Measurements from ENCODE around the gene UBE3C. TPM values are rescaled to one million over a fixed set of nuclear protein-coding genes. Genes with fewer than 3 reads are reported as not detected.
"Not testable (repeated sequence)": the region's sequence is repeated elsewhere in the genome, so short reads cannot be mapped to it uniquely, and the experiment has no call there.

UBE3C gene
- total and polyA plus RNA-seq, 10 donors: 9.7 to 81.6 (median 59.1) TPM

DNA sequence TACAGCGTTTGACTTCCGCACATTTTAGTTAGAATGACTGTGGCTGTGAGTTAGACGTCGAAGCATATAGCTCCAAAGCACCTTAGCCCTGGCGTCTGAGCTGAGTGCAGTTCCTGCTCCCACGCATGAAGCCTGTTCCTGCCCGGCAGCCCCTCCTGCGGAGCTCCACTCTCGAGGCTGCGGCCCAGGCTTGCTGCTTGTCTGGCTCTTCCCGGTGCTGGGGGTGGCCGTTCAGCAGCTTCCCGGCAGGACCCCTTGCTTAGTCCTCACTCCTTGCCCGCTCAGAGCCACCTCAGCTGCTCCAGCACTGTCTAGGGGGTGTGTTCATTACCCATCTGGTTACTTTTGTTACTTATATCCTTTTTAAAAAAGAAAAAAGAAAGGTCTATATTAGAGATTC is 109.9 kb downstream of the UBE3C start:
- intact Hi-C loops (cut with DNase I; ENCODE audit: low total_unique reads): no loop called here
- no peak overlapping the region for H3K27ac ChIP-seq
- no peaks in the 10 kb centered on the region for H3K9me3 ChIP-seq
- H3K4me1 ChIP-seq: no peaks in the 10 kb centered on the region
- peak in 1 of 3 donors; percentile 52 for TF ChIP-seq POLR2AphosphoS5 (IDR thresholded peaks at IDR 0.05)
- TF ChIP-seq, protein P1, sequence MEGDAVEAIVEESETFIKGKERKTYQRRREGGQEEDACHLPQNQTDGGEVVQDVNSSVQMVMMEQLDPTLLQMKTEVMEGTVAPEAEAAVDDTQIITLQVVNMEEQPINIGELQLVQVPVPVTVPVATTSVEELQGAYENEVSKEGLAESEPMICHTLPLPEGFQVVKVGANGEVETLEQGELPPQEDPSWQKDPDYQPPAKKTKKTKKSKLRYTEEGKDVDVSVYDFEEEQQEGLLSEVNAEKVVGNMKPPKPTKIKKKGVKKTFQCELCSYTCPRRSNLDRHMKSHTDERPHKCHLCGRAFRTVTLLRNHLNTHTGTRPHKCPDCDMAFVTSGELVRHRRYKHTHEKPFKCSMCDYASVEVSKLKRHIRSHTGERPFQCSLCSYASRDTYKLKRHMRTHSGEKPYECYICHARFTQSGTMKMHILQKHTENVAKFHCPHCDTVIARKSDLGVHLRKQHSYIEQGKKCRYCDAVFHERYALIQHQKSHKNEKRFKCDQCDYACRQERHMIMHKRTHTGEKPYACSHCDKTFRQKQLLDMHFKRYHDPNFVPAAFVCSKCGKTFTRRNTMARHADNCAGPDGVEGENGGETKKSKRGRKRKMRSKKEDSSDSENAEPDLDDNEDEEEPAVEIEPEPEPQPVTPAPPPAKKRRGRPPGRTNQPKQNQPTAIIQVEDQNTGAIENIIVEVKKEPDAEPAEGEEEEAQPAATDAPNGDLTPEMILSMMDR (IDR thresholded peaks at IDR 0.05 in 8 of 11, conservative IDR thresholded peaks at IDR 0.05 in 3 of 11): no peak
- H3K27me3 ChIP-seq (replicated peaks in 1 of 7): no peaks in the 10 kb centered on the region
- H3K36me3 ChIP-seq: peaks cover 0 to 74% (median 24%) of the 10 kb centered on the region in 6 donors
- WGBS, 5 donors: 93 to 96% (median 96%) methylated on average over 14 of the region's 14 CpGs
- H3K4me3 ChIP-seq: no peak overlapping the region
- DNase-seq: no peak

DNA sequence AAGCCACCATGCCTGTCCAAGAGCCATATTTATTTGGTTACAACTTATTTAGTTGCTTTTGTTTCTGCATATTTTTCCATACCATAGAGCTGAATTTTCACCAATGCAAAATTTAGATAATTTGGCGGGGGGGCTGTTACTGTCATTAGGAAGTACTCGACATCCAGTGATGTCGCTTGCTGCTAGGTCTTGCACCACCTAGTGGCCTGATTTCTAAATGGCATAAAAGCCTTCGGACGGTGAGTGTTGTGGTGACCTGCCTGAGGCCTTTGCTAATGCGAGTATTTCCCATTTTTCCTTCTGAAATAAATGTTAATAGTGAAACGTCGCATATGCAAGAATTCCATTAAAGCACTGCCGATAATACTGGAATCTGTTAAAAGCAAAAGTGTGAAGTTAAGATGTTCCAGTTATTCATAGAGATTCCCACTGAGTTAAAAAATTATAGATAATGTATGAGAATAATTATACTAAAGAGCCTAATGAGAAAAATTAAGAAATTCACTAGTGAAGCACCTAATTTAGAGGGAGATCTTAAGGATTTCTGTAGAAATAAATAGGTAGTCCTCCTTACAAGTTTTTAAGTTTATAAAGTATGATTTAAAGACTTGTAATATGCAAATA is 112.0 kb downstream of the UBE3C start:
- intact Hi-C loops (cut with DNase I; ENCODE audit: low total_unique reads): no loop called here
- no peaks in the 10 kb centered on the region for H3K9me3 ChIP-seq
- peaks cover 0 to 84% (median 42%) of the 10 kb centered on the region in 6 donors for H3K36me3 ChIP-seq

DNA sequence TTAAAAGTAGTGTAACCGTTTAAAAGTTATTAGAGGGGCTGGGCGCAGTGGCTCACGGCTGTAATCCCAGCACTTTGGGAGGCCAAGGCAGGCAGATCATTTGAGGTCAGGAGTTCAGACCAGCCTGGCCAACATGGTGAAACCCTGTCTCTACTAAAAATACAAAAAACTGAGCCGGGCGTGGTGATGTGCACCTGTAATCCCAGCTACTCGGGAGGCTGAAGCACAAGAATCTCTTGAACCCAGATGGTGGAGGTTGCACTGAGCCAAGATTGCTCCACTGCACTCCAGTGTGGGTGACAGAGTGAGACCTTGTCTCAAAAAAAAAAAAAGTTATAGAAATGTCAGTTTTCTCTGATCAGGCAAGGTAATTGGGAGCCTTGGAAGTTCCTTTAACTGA is 113.1 kb downstream of the UBE3C start:
- DNase-seq: not testable (repeated sequence)
- 94 to 96% (median 95%) methylated on average over 6 of the region's 6 CpGs for WGBS, 5 donors

More for the DNA sequence above, 112.0 kb downstream of the UBE3C start:
- Histone ChIP-seq H3K27ac (no peak overlapping the region), H3K4me1 (peaks cover 0 to 7% (median 0%) of the 10 kb centered on the region in 6 donors), H3K4me3 (no peak overlapping the region), H3K27me3 (replicated peaks in 1 of 7) (no peaks in the 10 kb centered on the region)
- TF ChIP-seq, protein P1 (IDR thresholded peaks at IDR 0.05 in 8 of 11, conservative IDR thresholded peaks at IDR 0.05 in 3 of 11): peak; percentile 22 to 81 (median 63)
- TF ChIP-seq POLR2A (IDR thresholded peaks at IDR 0.05) (no peak), POLR2AphosphoS5 (IDR thresholded peaks at IDR 0.05) (no peak)
- DNase-seq: no peak
- WGBS, 5 donors: 34 to 47% (median 39%) methylated on average over 9 of the region's 9 CpGs

DNA sequence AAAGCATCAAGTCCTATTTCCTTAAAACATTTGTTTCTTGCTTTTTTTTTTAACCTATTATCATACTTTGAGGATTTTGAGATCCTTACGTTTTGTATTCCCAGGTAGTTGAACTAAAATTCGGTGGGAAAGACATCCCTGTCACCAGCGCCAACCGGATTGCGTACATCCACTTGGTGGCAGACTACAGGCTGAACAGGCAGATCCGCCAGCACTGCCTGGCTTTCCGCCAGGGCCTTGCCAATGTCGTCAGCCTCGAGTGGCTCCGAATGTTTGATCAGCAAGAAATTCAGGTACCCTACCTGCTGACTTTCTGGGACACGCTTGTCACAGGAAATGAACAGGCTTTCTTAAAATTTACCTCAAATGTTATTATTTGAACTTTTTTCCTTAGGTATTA is 115.1 kb downstream of the UBE3C start:
- Histone ChIP-seq H3K4me1 (peaks cover 0 to 7% (median 0%) of the 10 kb centered on the region in 6 donors), H3K27ac (no peak overlapping the region), H3K27me3 (replicated peaks in 1 of 7) (no peaks in the 10 kb centered on the region), H3K36me3 (peaks cover 0 to 89% (median 57%) of the 10 kb centered on the region in 6 donors), H3K4me3 (no peak overlapping the region), H3K9me3 (no peaks in the 10 kb centered on the region)
- no peak for DNase-seq
- 85 to 92% (median 89%) methylated on average over 11 of the region's 11 CpGs for WGBS, 5 donors
- intact Hi-C loops (cut with DNase I; ENCODE audit: low total_unique reads): no loop called here
- TF ChIP-seq POLR2A (IDR thresholded peaks at IDR 0.05) (no peak), POLR2AphosphoS5 (IDR thresholded peaks at IDR 0.05) (no peak)
- TF ChIP-seq, protein P1 (IDR thresholded peaks at IDR 0.05 in 8 of 11, conservative IDR thresholded peaks at IDR 0.05 in 3 of 11): no peak

More for the DNA sequence above, 113.1 kb downstream of the UBE3C start:
- H3K36me3 ChIP-seq: peaks cover 0 to 84% (median 49%) of the 10 kb centered on the region in 6 donors
- H3K4me3 ChIP-seq; H3K27me3 ChIP-seq (replicated peaks in 1 of 7); H3K27ac ChIP-seq; H3K9me3 ChIP-seq; intact Hi-C loops (cut with DNase I; ENCODE audit: low total_unique reads); H3K4me1 ChIP-seq: not testable (repeated sequence)

Data from spleen (tissue), 11 donors.